NCI-H2107 treated with DMSO at 0.1 percent for 48 hours (cell line): ENCODE data around the gene PTHLH.

Source experiments
- DNase-seq: peaks from one replicate; lab custom pipeline; 2025; ENCODE audit not compliant: unreplicated experiment; lab: John Stamatoyannopoulos, UW

PTHLH gene

GRCh38 chr12:27972721-27973120 is at the start of gene PTHLH:
PTHLH (minus strand) TSS chr12:27972733; CDS start chr12:27969494, 3,239 bp downstream.
- DNase-seq: no peak

GRCh38 chr12:28021704-28022103 is 49.2 kb upstream of the PTHLH start:
- DNase-seq: peak; percentile 13

- no peak for DNase-seq
These were observed 45.3 kb upstream of the PTHLH start for GRCh38 chr12:28017873-28018255.

- DNase-seq: no peak
These were observed 44.8 kb upstream of the PTHLH start for GRCh38 chr12:28017126-28017872.

GRCh38 chr12:28015165-28015564 is 42.6 kb upstream of the PTHLH start:
- no peak for DNase-seq

- DNase-seq: no peak
These were observed 41.7 kb upstream of the PTHLH start for GRCh38 chr12:28014196-28014595.

GRCh38 chr12:28012333-28012918 is 39.9 kb upstream of the PTHLH start:
- no peak for DNase-seq

GRCh38 chr12:28010036-28010435 is 37.5 kb upstream of the PTHLH start:
- no peak for DNase-seq

- no peak for DNase-seq
These were observed 27.4 kb upstream of the PTHLH start for GRCh38 chr12:27999970-28000369.

GRCh38 chr12:27999521-27999920 is 27.0 kb upstream of the PTHLH start:
- DNase-seq: no peak

- peak; percentile 71 for DNase-seq
These were observed 26.1 kb upstream of the PTHLH start for GRCh38 chr12:27998658-27999057.

GRCh38 chr12:27998170-27998569 is 25.6 kb upstream of the PTHLH start:
- DNase-seq: no peak

GRCh38 chr12:27996761-27997160 is 24.2 kb upstream of the PTHLH start:
- no peak for DNase-seq

GRCh38 chr12:27995406-27995805 is 22.9 kb upstream of the PTHLH start:
- no peak for DNase-seq

- no peak for DNase-seq
These were observed 16.2 kb upstream of the PTHLH start for GRCh38 chr12:27988594-27989233.

GRCh38 chr12:27987331-27987730 is 14.8 kb upstream of the PTHLH start:
- DNase-seq: no peak

GRCh38 chr12:27984275-27984674 is 11.7 kb upstream of the PTHLH start:
- DNase-seq: no peak

- no peak for DNase-seq
These were observed 10.4 kb upstream of the PTHLH start for GRCh38 chr12:27982951-27983350.

- no peak for DNase-seq
These were observed 9.9 kb upstream of the PTHLH start for GRCh38 chr12:27982385-27982784.

- no peak for DNase-seq
These were observed 9.3 kb upstream of the PTHLH start for GRCh38 chr12:27981874-27982273.

GRCh38 chr12:27979145-27979544 is 6.6 kb upstream of the PTHLH start:
- no peak for DNase-seq
